HEK293 (cell line): ENCODE results near the gene CASZ1.

Experiments used
- RBAK ChIP-seq: fragments of 450-650 bp; formaldehyde crosslinking; IDR thresholded peaks from 2 replicates; pipeline ENCODE4 v1.5.1; 2016; ENCODE audit warnings: missing biosample characterization, missing genetic modification characterization
- SCRT2 ChIP-seq: fragments of 450-650 bp; formaldehyde crosslinking; IDR thresholded peaks from 2 replicates; pipeline ENCODE4 v1.5.1; 2016; ENCODE audit warnings: missing biosample characterization, missing genetic modification characterization
- TCF7L2 ChIP-seq: IDR thresholded peaks from 2 replicates; pipeline ENCODE4 v1.6.1; 2011; ENCODE audit warnings: low read depth, mild to moderate bottlenecking, inconsistent platforms, low read length, moderate library complexity, borderline replicate concordance
- ZNF121 ChIP-seq: fragments of 450-650 bp; formaldehyde crosslinking; IDR thresholded peaks from 2 replicates; pipeline ENCODE4 v1.5.1; 2016; ENCODE audit warnings: missing biosample characterization, missing genetic modification characterization
- ZNF24 ChIP-seq: fragments of 450-650 bp; formaldehyde crosslinking; IDR thresholded peaks from 2 replicates; pipeline ENCODE4 v1.5.1; 2016; ENCODE audit warnings: missing biosample characterization, missing genetic modification characterization
- ZNF248 ChIP-seq: fragments of 450-650 bp; formaldehyde crosslinking; IDR thresholded peaks from 2 replicates; pipeline ENCODE4 v1.5.1; 2017; ENCODE audit warnings: missing biosample characterization, missing genetic modification characterization
- ZNF274 ChIP-seq, 2 experiments: fragments of 200-500 bp in 1 of 2; fragments of 450-650 bp in 1 of 2; sonication (Bioruptor generic) in 1 of 2; formaldehyde crosslinking in 1 of 2; IDR thresholded peaks; 2 replicates each; pipeline versions ENCODE4 v1.5.1 to v1.6.1; 2014 to 2016; ENCODE audit warnings: borderline replicate concordance in 1 of 2, inconsistent platforms in 1 of 2, low read length in 1 of 2, missing biosample characterization in 1 of 2, missing genetic modification characterization in 1 of 2
- ZNF302 ChIP-seq: fragments of 450-650 bp; formaldehyde crosslinking; IDR thresholded peaks from 2 replicates; pipeline ENCODE4 v1.5.1; 2016; ENCODE audit warnings: missing biosample characterization, missing genetic modification characterization, low read depth
- ZNF776 ChIP-seq: fragments of 450-650 bp; formaldehyde crosslinking; IDR thresholded peaks from 2 replicates; pipeline ENCODE4 v1.5.0; 2017; ENCODE audit warnings: missing biosample characterization, missing genetic modification characterization, borderline replicate concordance
- ZXDB ChIP-seq: fragments of 450-650 bp; formaldehyde crosslinking; IDR thresholded peaks from 2 replicates; pipeline ENCODE4 v1.5.1; 2016; ENCODE audit warnings: missing biosample characterization, missing genetic modification characterization
- TF ChIP-seq, protein P1 (sequence below): fragments of 450-650 bp; formaldehyde crosslinking; IDR thresholded peaks from 2 replicates; pipeline ENCODE4 v1.5.1; 2016; ENCODE audit warnings: missing biosample characterization, missing genetic modification characterization
- TF ChIP-seq, protein P2 (sequence below): sonication (generic); formaldehyde crosslinking; IDR thresholded peaks from 2 replicates; pipeline ENCODE4 v1.8.1; 2022; ENCODE audit warnings: mild to moderate bottlenecking, moderate library complexity, missing genetic modification reagents
- TF ChIP-seq, protein P3 (sequence below): IDR thresholded peaks from 2 replicates; pipeline ENCODE4 v1.6.1; 2011; ENCODE audit warnings: mild to moderate bottlenecking, low read depth, low read length, borderline replicate concordance

DNA sequence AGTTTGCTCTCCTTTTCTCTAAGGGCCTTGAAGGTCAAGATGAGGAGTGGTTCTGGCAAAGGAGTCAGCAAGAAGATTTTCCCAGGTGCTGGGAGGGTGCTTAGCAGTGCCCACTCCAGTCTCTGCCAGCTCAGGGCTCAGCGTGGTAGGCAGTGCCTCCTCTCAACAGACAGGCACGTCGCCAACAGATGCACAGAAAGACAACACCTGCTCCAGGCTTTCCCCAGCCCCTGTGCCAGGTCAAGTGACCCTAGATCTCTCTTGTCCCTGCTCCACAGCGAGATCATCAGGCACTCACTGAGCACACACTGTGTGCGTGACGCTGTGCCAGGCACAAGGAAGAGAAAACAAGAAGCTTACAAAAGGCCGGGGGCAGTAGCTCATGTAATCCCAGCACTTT lies 86.0 kb downstream of the CASZ1 start:
- TF ChIP-seq ZXDB (tag by site-specific recombination): no peak
- TF ChIP-seq ZNF776 (tag by site-specific recombination): no peak
- TF ChIP-seq, protein P1, sequence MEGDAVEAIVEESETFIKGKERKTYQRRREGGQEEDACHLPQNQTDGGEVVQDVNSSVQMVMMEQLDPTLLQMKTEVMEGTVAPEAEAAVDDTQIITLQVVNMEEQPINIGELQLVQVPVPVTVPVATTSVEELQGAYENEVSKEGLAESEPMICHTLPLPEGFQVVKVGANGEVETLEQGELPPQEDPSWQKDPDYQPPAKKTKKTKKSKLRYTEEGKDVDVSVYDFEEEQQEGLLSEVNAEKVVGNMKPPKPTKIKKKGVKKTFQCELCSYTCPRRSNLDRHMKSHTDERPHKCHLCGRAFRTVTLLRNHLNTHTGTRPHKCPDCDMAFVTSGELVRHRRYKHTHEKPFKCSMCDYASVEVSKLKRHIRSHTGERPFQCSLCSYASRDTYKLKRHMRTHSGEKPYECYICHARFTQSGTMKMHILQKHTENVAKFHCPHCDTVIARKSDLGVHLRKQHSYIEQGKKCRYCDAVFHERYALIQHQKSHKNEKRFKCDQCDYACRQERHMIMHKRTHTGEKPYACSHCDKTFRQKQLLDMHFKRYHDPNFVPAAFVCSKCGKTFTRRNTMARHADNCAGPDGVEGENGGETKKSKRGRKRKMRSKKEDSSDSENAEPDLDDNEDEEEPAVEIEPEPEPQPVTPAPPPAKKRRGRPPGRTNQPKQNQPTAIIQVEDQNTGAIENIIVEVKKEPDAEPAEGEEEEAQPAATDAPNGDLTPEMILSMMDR (tag by site-specific recombination): no peak
- no peak for TF ChIP-seq RBAK (tag by site-specific recombination)
- TF ChIP-seq ZNF302 (tag by site-specific recombination): no peak
- TF ChIP-seq SCRT2 (tag by site-specific recombination): no peak
- TF ChIP-seq, protein P2, sequence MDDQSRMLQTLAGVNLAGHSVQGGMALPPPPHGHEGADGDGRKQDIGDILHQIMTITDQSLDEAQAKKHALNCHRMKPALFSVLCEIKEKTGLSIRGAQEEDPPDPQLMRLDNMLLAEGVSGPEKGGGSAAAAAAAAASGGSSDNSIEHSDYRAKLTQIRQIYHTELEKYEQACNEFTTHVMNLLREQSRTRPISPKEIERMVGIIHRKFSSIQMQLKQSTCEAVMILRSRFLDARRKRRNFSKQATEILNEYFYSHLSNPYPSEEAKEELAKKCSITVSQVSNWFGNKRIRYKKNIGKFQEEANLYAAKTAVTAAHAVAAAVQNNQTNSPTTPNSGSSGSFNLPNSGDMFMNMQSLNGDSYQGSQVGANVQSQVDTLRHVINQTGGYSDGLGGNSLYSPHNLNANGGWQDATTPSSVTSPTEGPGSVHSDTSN: no peak
- TF ChIP-seq TCF7L2: no peak
- TF ChIP-seq, protein P3, sequence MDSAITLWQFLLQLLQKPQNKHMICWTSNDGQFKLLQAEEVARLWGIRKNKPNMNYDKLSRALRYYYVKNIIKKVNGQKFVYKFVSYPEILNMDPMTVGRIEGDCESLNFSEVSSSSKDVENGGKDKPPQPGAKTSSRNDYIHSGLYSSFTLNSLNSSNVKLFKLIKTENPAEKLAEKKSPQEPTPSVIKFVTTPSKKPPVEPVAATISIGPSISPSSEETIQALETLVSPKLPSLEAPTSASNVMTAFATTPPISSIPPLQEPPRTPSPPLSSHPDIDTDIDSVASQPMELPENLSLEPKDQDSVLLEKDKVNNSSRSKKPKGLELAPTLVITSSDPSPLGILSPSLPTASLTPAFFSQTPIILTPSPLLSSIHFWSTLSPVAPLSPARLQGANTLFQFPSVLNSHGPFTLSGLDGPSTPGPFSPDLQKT: no peak
- TF ChIP-seq ZNF274 (IDR thresholded peaks at IDR 0.05; ENCODE audit: low read length): no peak
- no peak for TF ChIP-seq ZNF274 (tag by site-specific recombination; IDR thresholded peaks at IDR 0.05; ENCODE audit: borderline replicate concordance)
- no peak for TF ChIP-seq ZNF121 (tag by site-specific recombination)
- no peak for TF ChIP-seq ZNF24
- no peak for TF ChIP-seq ZNF248 (tag by site-specific recombination)
